Measurements from ENCODE around the gene UGT2A3. TPM values are rescaled to one million over a fixed set of nuclear protein-coding genes. Genes with fewer than 3 reads are reported as not detected.

The UGT2A3 gene
- total RNA-seq, result not detected in 2 replicates
- long read RNA-seq, result 0 reads

DNA sequence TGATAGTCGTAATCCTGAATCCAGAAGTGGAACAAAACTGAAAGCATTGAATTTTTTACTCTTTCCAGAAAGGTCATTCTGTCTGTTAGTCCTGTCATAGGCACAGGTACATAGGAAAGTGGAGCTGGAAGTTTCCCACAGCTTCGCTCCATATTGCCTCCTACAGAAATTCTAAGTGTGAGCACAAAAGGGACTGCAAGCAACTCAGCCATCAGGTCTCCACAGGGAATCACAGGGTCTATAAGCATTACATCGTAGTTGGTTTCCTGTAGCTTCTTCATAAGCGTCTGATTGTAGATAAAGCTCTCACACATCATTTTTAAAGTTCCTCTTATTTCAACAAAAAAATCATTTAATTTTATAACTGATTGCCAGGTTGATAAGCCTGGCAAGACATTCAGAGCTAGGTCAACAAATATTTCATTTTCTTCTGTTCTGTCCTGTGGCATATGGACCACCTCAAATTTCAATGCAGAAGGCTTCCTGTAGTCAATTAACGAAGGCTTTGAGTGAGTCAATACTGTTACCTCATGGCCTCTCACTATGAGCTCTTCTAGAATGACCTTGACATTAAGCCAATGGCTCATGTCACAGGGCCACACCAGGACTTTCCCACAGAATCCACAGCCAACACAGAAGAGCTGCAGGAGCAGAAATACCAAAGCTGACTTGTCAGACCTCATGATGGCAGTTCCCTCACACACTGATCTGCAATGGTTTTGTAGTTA, at the start of gene UGT2A3:
UGT2A3 (minus strand) TSS at position 727 of the 728 bp plus-strand sequence; CDS start at position 683, 44 bp downstream.
- H3K4me3 Mint-ChIP-seq (ENCODE audit: unreplicated experiment), result no peak within 1 kb of the TSS
- no peaks in the 10 kb centered on the region for H3K36me3 Mint-ChIP-seq (ENCODE audit: unreplicated experiment)
- no peak for DNase-seq (ENCODE audit: extremely low spot score, unreplicated experiment)
- TF ChIP-seq, protein P1, sequence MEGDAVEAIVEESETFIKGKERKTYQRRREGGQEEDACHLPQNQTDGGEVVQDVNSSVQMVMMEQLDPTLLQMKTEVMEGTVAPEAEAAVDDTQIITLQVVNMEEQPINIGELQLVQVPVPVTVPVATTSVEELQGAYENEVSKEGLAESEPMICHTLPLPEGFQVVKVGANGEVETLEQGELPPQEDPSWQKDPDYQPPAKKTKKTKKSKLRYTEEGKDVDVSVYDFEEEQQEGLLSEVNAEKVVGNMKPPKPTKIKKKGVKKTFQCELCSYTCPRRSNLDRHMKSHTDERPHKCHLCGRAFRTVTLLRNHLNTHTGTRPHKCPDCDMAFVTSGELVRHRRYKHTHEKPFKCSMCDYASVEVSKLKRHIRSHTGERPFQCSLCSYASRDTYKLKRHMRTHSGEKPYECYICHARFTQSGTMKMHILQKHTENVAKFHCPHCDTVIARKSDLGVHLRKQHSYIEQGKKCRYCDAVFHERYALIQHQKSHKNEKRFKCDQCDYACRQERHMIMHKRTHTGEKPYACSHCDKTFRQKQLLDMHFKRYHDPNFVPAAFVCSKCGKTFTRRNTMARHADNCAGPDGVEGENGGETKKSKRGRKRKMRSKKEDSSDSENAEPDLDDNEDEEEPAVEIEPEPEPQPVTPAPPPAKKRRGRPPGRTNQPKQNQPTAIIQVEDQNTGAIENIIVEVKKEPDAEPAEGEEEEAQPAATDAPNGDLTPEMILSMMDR (IDR thresholded peaks at IDR 0.05), result no peak
- no peak within 1 kb of the TSS for H3K27ac Mint-ChIP-seq (ENCODE audit: unreplicated experiment)
- H3K9me3 Mint-ChIP-seq (ENCODE audit: unreplicated experiment), result no peaks in the 10 kb centered on the region
- H3K4me1 Mint-ChIP-seq (ENCODE audit: unreplicated experiment), result no peaks in the 10 kb centered on the region
- peaks cover 5% of the 10 kb centered on the region for H3K27me3 Mint-ChIP-seq (ENCODE audit: unreplicated experiment)

GRCh38 chr4:68997040-68997439, 45.4 kb upstream of the UGT2A3 start:
- H3K4me1 Mint-ChIP-seq (ENCODE audit: unreplicated experiment), result no peaks in the 10 kb centered on the region
- no peak overlapping the region for H3K27ac Mint-ChIP-seq (ENCODE audit: unreplicated experiment)
- TF ChIP-seq, protein P1 (IDR thresholded peaks at IDR 0.05), result no peak
- no peak overlapping the region for H3K4me3 Mint-ChIP-seq (ENCODE audit: unreplicated experiment)
- no peaks in the 10 kb centered on the region for H3K36me3 Mint-ChIP-seq (ENCODE audit: unreplicated experiment)
- H3K9me3 Mint-ChIP-seq (ENCODE audit: unreplicated experiment), result no peaks in the 10 kb centered on the region
- DNase-seq (ENCODE audit: extremely low spot score, unreplicated experiment), result no peak
- peaks cover 4% of the 10 kb centered on the region for H3K27me3 Mint-ChIP-seq (ENCODE audit: unreplicated experiment)

DNA sequence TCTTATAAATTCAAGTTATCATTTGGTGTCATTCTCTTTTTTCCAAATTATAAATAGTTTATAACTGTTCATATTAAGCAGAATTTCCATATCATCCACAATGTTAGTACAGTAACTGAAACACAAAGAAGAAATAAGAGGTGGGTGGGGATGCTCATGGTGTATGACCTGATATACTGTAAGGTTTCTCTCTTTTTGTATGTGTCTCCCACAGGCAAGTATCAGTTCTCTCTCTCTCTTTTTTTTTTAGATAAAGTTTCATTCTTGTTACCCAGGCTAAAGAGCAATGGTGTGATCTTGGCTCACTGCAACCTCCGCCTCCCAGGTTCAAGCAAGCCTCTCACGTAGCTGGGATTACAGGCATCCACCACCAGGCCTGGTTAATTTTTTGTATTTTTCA, 43.7 kb upstream of the UGT2A3 start:
- DNase-seq (ENCODE audit: extremely low spot score, unreplicated experiment), result no peak
- Mint-ChIP-seq H3K27me3 (ENCODE audit: unreplicated experiment) (peaks cover 4% of the 10 kb centered on the region), H3K4me1 (ENCODE audit: unreplicated experiment) (no peaks in the 10 kb centered on the region), H3K27ac (ENCODE audit: unreplicated experiment) (no peak overlapping the region), H3K9me3 (ENCODE audit: unreplicated experiment) (no peaks in the 10 kb centered on the region), H3K4me3 (ENCODE audit: unreplicated experiment) (no peak overlapping the region), H3K36me3 (ENCODE audit: unreplicated experiment) (no peaks in the 10 kb centered on the region)
- TF ChIP-seq, protein P1 (IDR thresholded peaks at IDR 0.05), result no peak

DNA sequence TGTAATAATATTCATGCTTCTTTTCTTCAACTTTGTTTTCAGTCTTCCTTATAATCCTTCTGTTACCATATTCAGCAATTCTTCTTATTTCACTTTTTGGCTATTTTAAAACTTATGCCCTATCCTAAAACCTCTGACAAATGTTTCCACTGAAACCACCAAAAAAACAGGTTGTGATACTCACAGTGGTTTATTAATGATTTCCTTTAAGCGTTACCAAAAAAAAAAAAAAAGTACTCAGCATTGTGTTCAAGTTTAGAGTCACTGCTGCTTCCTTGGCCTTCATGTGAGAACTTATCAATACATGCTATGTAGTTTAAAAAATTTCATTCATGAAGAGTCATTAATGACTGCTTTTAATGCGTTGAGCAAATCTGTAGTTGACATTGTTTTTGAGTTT, 35.4 kb upstream of the UGT2A3 start:
- H3K4me1 Mint-ChIP-seq (ENCODE audit: unreplicated experiment), result no peaks in the 10 kb centered on the region
- no peak for DNase-seq (ENCODE audit: extremely low spot score, unreplicated experiment)
- H3K27ac Mint-ChIP-seq (ENCODE audit: unreplicated experiment), result no peak overlapping the region
- no peaks in the 10 kb centered on the region for H3K36me3 Mint-ChIP-seq (ENCODE audit: unreplicated experiment)
- TF ChIP-seq, protein P1 (IDR thresholded peaks at IDR 0.05), result no peak
- peaks cover 3% of the 10 kb centered on the region for H3K27me3 Mint-ChIP-seq (ENCODE audit: unreplicated experiment)
- peaks cover 4% of the 10 kb centered on the region for H3K9me3 Mint-ChIP-seq (ENCODE audit: unreplicated experiment)
- no peak overlapping the region for H3K4me3 Mint-ChIP-seq (ENCODE audit: unreplicated experiment)

- TF ChIP-seq, protein P1 (IDR thresholded peaks at IDR 0.05), result no peak
- Mint-ChIP-seq H3K27ac (ENCODE audit: unreplicated experiment) (no peak overlapping the region), H3K4me3 (ENCODE audit: unreplicated experiment) (no peak overlapping the region), H3K4me1 (ENCODE audit: unreplicated experiment) (no peaks in the 10 kb centered on the region), H3K36me3 (ENCODE audit: unreplicated experiment) (no peaks in the 10 kb centered on the region), H3K9me3 (ENCODE audit: unreplicated experiment) (peaks cover 4% of the 10 kb centered on the region), H3K27me3 (ENCODE audit: unreplicated experiment) (peaks cover 3% of the 10 kb centered on the region)
- DNase-seq (ENCODE audit: extremely low spot score, unreplicated experiment), result no peak
These were observed 33.8 kb upstream of the UGT2A3 start for GRCh38 chr4:68985442-68985841.

Data from osteocyte (in vitro differentiated cells).